ENCODE data around the gene CCDC141. TPM values are rescaled to one million over a fixed set of nuclear protein-coding genes. Genes with fewer than 3 reads are reported as not detected.
A peak's percentile ranks its signal among the peaks of the same experiment; 100 is the strongest.

The CCDC141 gene
- total RNA-seq, 2 donors from 2014 or later, result 118 to 142 TPM

DNA sequence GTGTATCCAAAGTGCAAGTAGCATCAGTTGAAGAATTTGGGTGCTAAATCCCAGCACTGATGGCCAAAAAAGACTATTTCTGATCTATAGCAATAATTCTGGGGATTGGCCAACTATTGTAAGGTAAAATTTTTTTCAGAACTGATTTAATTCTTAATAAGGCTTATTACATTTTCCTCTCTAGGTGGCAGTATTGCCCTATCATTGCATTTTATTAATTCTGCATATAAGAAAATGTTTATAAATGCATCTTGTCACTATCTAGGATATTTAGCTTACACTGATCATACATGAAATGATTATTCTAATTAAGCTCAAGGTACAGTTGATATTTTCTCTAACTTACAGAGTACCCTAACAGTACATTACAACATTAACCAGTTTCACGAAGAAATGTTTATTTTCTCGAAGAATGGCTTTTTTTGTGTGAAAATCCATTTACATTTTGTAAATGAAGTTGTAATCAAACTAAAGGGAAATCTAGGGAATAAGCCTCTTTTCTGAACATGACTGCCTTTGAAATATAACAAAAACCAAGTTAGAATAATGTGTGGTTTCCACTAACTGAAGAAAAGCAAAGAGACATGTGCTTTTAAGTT is 253.8 kb downstream of the CCDC141 start:
- Mint-ChIP-seq H3K9me3 (no peaks in the 10 kb centered on the region), H3K27ac (no peak overlapping the region), H3K4me3 (no peak overlapping the region)

DNA sequence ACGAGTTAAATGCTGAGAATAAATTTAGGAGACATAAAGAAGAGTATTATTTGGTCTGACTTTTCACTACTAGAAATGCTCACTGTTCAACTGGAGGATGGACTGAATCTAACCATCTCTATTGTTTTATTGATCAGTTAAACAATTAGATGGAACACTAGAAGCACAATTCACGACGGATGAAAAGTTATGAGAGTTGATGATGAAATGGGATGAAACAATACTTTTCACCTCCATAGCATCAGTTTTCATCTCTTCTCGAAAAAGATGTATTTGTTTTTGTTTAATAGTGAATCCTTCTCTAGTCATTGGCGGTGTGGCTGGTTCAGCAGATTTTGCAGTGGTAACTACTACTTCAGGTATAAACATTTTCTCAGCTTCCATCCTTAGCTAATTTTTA is 262.0 kb downstream of the CCDC141 start:
- no peaks in the 10 kb centered on the region for H3K9me3 Mint-ChIP-seq
- H3K4me1 Mint-ChIP-seq, result peaks cover 6% of the 10 kb centered on the region
- Histone ChIP-seq H3K4me1 (ENCODE audit: control insufficient read depth, insufficient read depth, low read length) (no peaks in the 10 kb centered on the region), H3K9me3 (ENCODE audit: control insufficient read depth, low read length) (no peaks in the 10 kb centered on the region), H3K36me3 (ENCODE audit: control insufficient read depth, insufficient read depth, low read length) (peaks cover 98% of the 10 kb centered on the region), H3K4me3 (ENCODE audit: low read length) (no peak overlapping the region), H3K27ac (ENCODE audit: low read depth, low read length) (no peak overlapping the region), H3K9ac (ENCODE audit: extremely low read depth, low read length, poor library complexity, severe bottlenecking) (no peak overlapping the region), H3K27me3 (ENCODE audit: control insufficient read depth, insufficient read depth, low read length, poor library complexity, severe bottlenecking) (no peaks in the 10 kb centered on the region)
- 98 to 100% methylated on average over 1 to 4 of the region's 5 CpGs for WGBS, 2 experiments (ENCODE audit: insufficient coverage in 1 of 2, insufficient read length in 1 of 2)
- no peak overlapping the region for H3K27ac Mint-ChIP-seq
- TF ChIP-seq, protein P1, sequence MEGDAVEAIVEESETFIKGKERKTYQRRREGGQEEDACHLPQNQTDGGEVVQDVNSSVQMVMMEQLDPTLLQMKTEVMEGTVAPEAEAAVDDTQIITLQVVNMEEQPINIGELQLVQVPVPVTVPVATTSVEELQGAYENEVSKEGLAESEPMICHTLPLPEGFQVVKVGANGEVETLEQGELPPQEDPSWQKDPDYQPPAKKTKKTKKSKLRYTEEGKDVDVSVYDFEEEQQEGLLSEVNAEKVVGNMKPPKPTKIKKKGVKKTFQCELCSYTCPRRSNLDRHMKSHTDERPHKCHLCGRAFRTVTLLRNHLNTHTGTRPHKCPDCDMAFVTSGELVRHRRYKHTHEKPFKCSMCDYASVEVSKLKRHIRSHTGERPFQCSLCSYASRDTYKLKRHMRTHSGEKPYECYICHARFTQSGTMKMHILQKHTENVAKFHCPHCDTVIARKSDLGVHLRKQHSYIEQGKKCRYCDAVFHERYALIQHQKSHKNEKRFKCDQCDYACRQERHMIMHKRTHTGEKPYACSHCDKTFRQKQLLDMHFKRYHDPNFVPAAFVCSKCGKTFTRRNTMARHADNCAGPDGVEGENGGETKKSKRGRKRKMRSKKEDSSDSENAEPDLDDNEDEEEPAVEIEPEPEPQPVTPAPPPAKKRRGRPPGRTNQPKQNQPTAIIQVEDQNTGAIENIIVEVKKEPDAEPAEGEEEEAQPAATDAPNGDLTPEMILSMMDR (conservative IDR thresholded peaks at IDR 0.05), result no peak
- DNase-seq, result no peak
- H3K27me3 Mint-ChIP-seq (ENCODE audit: insufficient read depth), result no peaks in the 10 kb centered on the region
- H3K4me3 Mint-ChIP-seq, result no peak overlapping the region
- peaks cover 77% of the 10 kb centered on the region for H3K36me3 Mint-ChIP-seq (ENCODE audit: low read depth)

More for the DNA sequence above, 253.8 kb downstream of the CCDC141 start:
- Mint-ChIP-seq H3K27me3 (ENCODE audit: insufficient read depth) (no peaks in the 10 kb centered on the region), H3K36me3 (ENCODE audit: low read depth) (peaks cover 82% of the 10 kb centered on the region), H3K4me1 (peaks cover 4% of the 10 kb centered on the region)
- 100% methylated on average over 2 of the region's 2 CpGs; no CpG with 5 or more reads in 1 of the 2 experiments for WGBS, 2 experiments (ENCODE audit: insufficient coverage in 1 of 2, insufficient read length in 1 of 2)
- no peaks in the 10 kb centered on the region for H3K4me1 ChIP-seq (ENCODE audit: control insufficient read depth, insufficient read depth, low read length)
- no peak overlapping the region for H3K4me3 ChIP-seq (ENCODE audit: low read length)
- no peak for DNase-seq
- no peak overlapping the region for H3K27ac ChIP-seq (ENCODE audit: low read depth, low read length)
- H3K9ac ChIP-seq (ENCODE audit: extremely low read depth, low read length, poor library complexity, severe bottlenecking), result no peak overlapping the region
- peaks cover 98% of the 10 kb centered on the region for H3K36me3 ChIP-seq (ENCODE audit: control insufficient read depth, insufficient read depth, low read length)
- H3K27me3 ChIP-seq (ENCODE audit: control insufficient read depth, insufficient read depth, low read length, poor library complexity, severe bottlenecking), result no peaks in the 10 kb centered on the region
- H3K9me3 ChIP-seq (ENCODE audit: control insufficient read depth, low read length), result peaks cover 14% of the 10 kb centered on the region
- TF ChIP-seq, protein P1 (conservative IDR thresholded peaks at IDR 0.05), result peak; percentile 72

DNA sequence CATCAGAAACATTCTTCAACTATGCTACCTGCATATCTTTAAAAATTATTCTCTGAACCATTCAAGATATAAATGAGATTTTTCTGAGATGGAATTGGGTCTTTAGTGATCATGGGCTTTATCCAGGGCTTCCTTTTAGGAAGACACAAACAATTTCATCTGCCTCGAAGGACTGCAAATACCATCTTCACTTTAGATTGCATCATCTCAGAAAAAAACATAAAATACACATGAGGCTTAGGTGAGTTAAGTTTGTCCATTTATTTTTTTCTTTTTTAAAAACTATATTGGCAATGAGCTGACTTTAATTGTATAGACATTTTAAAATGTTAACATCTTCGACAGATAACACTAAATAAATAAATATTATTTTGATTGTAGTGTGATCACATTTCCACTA is 262.8 kb downstream of the CCDC141 start:
- Mint-ChIP-seq H3K4me1 (peaks cover 6% of the 10 kb centered on the region), H3K36me3 (ENCODE audit: low read depth) (peaks cover 77% of the 10 kb centered on the region), H3K9me3 (no peaks in the 10 kb centered on the region), H3K27ac (no peak overlapping the region), H3K27me3 (ENCODE audit: insufficient read depth) (no peaks in the 10 kb centered on the region), H3K4me3 (no peak overlapping the region)
- 100% methylated on average over 1 of the region's 2 CpGs; no CpG with 5 or more reads in 1 of the 2 experiments for WGBS, 2 experiments (ENCODE audit: insufficient coverage in 1 of 2, insufficient read length in 1 of 2)
- H3K9ac ChIP-seq (ENCODE audit: extremely low read depth, low read length, poor library complexity, severe bottlenecking), result no peak overlapping the region
- TF ChIP-seq, protein P1 (conservative IDR thresholded peaks at IDR 0.05), result no peak
- H3K36me3 ChIP-seq (ENCODE audit: control insufficient read depth, insufficient read depth, low read length), result peaks cover 98% of the 10 kb centered on the region
- H3K9me3 ChIP-seq (ENCODE audit: control insufficient read depth, low read length), result no peaks in the 10 kb centered on the region
- no peak overlapping the region for H3K27ac ChIP-seq (ENCODE audit: low read depth, low read length)
- no peak for DNase-seq
- no peak overlapping the region for H3K4me3 ChIP-seq (ENCODE audit: low read length)
- H3K4me1 ChIP-seq (ENCODE audit: control insufficient read depth, insufficient read depth, low read length), result no peaks in the 10 kb centered on the region
- no peaks in the 10 kb centered on the region for H3K27me3 ChIP-seq (ENCODE audit: control insufficient read depth, insufficient read depth, low read length, poor library complexity, severe bottlenecking)
